K562 (cell line): ENCODE measurements around the gene NUBP2.

Experiments used
- MAFK ChIP-seq: IDR thresholded peaks from 2 replicates; pipeline ENCODE4 v1.6.1; 2011; ENCODE audit warnings: low read length, improper control_type of control experiment
- RAD21 ChIP-seq, 2 experiments: fragments of 250-450 bp in 1 of 2; fragments of 450-650 bp in 1 of 2; sonication (Bioruptor Pico) in 1 of 2; formaldehyde crosslinking in 1 of 2; IDR thresholded peaks in 1 of 2; conservative IDR thresholded peaks in 1 of 2; 2 replicates each; pipeline versions ENCODE4 v1.4.0 to v1.8.0; 2020 to 2022; ENCODE audit warnings: mild to moderate bottlenecking in 2 of 2, moderate library complexity in 1 of 2
- TF ChIP-seq, protein P1 (sequence below): sonication (generic); formaldehyde crosslinking; IDR thresholded peaks from 2 replicates; pipeline ENCODE4 v1.9.0; 2022; ENCODE audit warnings: mild to moderate bottlenecking, missing genetic modification reagents
- TF ChIP-seq, protein P2 (sequence below): sonication (generic); formaldehyde crosslinking; IDR thresholded peaks from 2 replicates; pipeline ENCODE4 v1.5.0; 2020; ENCODE audit warnings: missing genetic modification reagents

DNA sequence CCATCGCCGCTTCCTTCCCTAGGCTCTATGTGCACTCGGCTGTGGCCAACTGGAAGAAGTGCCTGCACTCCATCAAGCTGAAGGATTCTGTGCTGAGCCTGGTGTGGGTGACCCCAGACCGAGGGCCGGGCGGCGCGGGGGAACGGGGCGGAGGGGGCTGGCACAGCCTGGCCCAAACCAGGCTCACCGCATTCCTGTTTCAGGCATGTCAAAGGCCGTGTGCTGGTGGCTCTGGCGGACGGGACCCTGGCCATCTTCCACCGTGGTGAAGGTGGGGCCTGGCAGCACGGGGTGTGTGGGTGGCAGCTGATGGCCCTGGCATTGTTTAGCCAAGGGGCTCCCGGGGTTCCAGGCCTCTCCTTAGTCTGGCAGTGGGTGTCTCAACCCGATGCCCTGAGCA lies 16.1 kb upstream of the NUBP2 start:
- TF ChIP-seq, protein P1, sequence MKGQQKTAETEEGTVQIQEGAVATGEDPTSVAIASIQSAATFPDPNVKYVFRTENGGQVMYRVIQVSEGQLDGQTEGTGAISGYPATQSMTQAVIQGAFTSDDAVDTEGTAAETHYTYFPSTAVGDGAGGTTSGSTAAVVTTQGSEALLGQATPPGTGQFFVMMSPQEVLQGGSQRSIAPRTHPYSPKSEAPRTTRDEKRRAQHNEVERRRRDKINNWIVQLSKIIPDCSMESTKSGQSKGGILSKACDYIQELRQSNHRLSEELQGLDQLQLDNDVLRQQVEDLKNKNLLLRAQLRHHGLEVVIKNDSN (CRISPR knock-in tag): no peak
- TF ChIP-seq, protein P2, sequence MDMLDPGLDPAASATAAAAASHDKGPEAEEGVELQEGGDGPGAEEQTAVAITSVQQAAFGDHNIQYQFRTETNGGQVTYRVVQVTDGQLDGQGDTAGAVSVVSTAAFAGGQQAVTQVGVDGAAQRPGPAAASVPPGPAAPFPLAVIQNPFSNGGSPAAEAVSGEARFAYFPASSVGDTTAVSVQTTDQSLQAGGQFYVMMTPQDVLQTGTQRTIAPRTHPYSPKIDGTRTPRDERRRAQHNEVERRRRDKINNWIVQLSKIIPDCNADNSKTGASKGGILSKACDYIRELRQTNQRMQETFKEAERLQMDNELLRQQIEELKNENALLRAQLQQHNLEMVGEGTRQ (CRISPR knock-in tag): no peak
- TF ChIP-seq RAD21 (CRISPR knock-in tag; conservative IDR thresholded peaks at IDR 0.05 in 1 of 2, IDR thresholded peaks at IDR 0.05 in 1 of 2): no peak
- no peak for TF ChIP-seq MAFK
